Sigmoid colon (tissue), 3 donors: ENCODE results near the gene OXGR1.

Experiments
- POLR2A ChIP-seq, 2 donors: fragments of 450-650 bp; IDR thresholded peaks; one replicate each; pipeline ENCODE4 v1.6.1; 2016; ENCODE audit warnings: antibody characterized with exemption in 2 of 2, mild to moderate bottlenecking in 2 of 2, moderate library complexity in 2 of 2
- TF ChIP-seq, protein P1 (sequence below), 4 experiments: fragments of 450-650 bp in 3 of 4; fragments of 200-600 bp in 1 of 4; IDR thresholded peaks; one replicate each; pipeline ENCODE4 v1.5.1; 2016 to 2019; ENCODE audit warnings: antibody characterized with exemption in 4 of 4, mild to moderate bottlenecking in 3 of 4, moderate library complexity in 2 of 4

- TF ChIP-seq, protein P1, sequence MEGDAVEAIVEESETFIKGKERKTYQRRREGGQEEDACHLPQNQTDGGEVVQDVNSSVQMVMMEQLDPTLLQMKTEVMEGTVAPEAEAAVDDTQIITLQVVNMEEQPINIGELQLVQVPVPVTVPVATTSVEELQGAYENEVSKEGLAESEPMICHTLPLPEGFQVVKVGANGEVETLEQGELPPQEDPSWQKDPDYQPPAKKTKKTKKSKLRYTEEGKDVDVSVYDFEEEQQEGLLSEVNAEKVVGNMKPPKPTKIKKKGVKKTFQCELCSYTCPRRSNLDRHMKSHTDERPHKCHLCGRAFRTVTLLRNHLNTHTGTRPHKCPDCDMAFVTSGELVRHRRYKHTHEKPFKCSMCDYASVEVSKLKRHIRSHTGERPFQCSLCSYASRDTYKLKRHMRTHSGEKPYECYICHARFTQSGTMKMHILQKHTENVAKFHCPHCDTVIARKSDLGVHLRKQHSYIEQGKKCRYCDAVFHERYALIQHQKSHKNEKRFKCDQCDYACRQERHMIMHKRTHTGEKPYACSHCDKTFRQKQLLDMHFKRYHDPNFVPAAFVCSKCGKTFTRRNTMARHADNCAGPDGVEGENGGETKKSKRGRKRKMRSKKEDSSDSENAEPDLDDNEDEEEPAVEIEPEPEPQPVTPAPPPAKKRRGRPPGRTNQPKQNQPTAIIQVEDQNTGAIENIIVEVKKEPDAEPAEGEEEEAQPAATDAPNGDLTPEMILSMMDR (IDR thresholded peaks at IDR 0.05) = no peak
- no peak for TF ChIP-seq POLR2A (IDR thresholded peaks at IDR 0.05)
Measured at GRCh38 chr13:96948127-96948526, 46.1 kb downstream of the OXGR1 start.
